Ureter (tissue), 1 donor: ENCODE results near the gene SNAP23. TPM values are rescaled to one million over a fixed set of nuclear protein-coding genes. Genes with fewer than 3 reads are reported as not detected.
A peak's percentile ranks its signal among the peaks of the same experiment; 100 is the strongest.

Source experiments
- DNase-seq: peaks from one replicate; pipeline ENCODE4 v3.0.0-alpha.2; 2020; ENCODE audit warnings: low spot score
- total RNA-seq: library from RNA; stranded (reverse); gene quantifications from one replicate; pipeline ENCODE4 v1.2.4, GENCODE V29; 2023
- donor health status: DM: yes; HTN: yes; CAD: no.

The SNAP23 gene
- total RNA-seq, 1 donor from 2014 or later = 68.6 TPM

DNA sequence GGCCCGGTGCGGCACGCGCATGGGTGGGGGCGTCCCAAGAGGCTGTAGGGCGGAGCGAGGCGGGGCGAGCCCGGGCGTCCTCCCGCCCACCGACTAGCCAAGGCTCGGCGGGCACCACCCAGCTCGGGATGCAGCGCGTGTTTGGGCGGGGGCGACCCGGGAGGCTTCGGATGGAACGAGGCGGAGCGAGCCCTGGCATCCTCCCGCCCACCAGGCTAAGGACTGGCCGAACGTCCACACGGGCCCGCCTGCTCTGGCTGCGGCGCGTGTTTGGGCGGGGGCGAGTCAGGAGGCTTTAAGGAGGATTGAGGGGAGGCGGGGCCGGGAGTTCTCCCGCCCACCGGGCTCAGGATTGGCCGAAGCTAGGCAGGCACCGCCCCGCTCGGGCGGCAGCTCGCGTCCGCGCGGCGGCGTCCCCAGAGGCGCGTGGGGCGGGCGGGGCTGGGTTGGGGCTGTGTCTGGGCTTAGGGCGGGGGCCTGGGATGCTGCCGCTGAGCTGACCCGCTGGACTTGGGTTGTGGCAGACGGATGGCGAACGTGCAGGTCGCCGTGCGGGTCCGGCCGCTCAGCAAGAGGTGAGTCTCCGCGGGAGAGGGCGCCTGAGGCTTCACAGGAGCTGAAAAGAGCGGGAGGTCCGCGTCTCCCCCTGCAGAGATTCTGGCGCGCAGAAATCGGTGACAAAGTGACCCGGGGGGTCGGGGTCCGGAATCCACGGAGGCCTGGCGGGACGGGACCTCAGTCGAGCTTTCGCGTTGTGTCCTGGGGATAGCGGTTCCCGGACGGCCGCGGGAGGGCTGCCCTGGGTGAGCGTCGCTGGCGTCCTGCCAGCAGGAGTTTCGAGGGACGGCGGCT lies 80.0 kb downstream of the SNAP23 start, which contains the start of gene STARD9:
Gene STARD9, plus strand, starts transcription at position 419 of the 852 bp plus-strand sequence. Its CDS starts 110 bp downstream, at position 529.
- peak; percentile 98 for DNase-seq

DNA sequence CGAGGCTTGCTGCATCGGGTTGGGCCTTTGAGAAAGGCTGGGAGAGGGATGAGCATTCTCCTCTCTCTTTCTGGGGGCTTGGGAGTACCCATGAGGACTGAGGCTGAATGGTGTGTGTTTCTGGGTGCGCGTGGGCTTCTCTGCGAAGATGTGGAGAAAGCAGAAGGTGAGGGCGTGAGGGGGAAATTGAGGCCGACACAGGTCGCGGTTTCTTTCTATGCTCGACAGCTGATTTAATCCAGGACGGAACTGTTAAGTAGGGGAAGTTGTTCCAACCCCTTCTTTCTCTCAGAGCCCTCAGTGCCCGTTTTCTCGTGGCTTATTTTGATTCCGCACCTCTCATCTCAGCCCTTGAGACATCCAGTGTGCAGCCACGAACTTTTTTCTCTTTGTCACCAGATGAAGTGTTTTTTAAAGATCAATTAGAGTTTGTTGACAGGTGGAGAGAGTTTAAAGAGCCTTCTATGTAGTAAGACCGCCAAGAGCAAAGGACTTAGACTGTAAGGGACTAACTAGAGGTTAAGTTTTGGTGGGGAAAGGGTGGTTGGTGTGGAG lies 80.7 kb downstream of the SNAP23 start:
- no peak for DNase-seq

DNA sequence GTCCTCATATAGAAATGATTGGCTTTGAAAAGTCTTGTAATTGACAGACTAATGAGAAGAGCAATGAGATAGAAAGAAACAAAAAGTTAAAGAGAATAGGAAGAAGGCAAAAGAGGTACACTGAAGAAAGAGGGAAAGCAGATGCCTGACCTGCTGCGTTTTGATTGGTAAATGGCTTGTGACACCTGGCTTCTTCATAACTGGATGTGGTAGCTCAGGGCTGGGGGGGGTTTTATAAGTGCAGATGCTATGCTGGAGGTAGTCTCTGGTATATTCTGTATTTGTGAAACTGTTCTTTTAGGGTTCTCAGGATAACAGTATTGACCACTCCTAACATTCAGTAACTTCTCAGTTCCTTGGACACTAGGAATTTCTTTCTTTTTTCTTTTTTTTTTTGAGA lies 81.3 kb downstream of the SNAP23 start:
- no peak for DNase-seq

DNA sequence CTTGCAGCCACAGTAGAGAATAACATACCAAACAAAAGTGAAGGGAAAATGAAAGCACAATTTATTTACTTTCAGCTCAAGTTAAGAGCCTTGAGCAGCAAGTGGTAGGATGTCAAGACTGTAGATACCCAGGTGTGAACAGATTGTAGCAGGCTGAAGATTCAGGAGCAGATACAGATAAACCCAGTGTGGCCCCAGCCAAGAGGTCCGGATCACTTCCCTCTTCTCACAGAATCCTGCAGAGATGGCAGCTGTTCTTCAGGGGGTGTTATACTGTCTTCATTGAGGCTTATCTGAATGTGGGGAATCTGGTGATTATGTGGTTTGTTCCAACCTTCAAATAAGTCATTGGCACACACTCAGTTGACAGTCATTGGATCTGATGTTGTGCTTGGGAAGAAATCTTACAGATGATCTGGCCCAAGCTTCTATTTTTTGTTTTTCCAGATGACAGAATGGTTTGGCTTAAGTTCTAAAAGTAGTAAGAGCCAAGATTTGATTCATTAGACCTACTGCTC lies 82.1 kb downstream of the SNAP23 start:
- no peak for DNase-seq

DNA sequence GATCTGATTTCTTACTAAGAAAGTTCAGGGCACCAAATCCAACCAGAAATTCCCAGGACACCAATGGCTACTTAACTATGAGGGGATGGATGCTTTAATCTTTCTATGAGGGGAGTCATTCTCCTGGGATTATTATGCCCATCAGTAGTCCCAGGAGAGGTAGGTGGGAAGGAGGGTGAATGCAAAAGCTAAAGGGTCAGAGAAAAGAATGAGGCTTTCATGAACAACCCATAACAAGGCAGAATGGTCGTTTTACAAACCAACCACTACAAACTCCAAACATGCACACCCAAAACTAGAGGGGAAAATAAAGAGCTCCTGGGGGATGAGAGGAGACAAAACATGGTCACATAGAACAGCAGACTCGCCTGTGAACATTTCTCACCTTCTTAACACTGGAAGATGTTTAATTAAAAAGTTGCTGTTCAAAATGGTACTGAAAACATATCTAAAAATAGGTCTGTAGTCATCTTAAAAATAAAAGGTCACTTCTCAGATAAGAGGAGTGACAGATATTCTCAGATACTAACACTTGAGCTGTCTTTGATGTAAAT lies 83.6 kb downstream of the SNAP23 start:
- no peak for DNase-seq

DNA sequence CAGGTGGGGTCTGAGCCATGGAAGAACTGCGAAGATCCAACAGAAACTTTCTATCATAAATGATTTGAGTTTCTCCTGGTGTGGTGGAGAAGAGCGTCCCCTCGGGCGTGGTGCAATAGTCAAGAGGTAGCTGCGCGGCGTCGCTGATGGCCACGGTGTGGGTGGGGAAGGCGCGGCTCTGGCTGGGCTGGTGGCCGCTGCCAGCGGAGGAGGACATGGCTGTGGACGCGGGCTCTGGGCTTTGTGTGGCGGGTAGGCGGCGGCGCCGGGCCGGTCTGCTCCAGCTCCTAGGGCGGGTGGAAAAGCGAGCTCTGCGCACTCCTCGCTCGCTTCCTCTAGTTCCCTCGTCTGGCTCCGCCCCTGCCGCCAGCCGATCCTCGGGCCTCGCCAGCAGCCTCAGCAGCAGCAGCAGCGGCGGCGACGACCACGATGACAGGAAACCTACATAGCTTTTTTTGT lies 85.9 kb downstream of the SNAP23 start:
- DNase-seq = peak; percentile 89

Other genes starting within 250 kb of the SNAP23 start
- 47.0 TPM for gene GANC, start 222.4 kb upstream of the SNAP23 start, total RNA-seq
- gene TMEM87A, start 222.2 kb upstream of the SNAP23 start, total RNA-seq = 87.4 TPM
- 18.9 TPM for gene CAPN3, start 136.1 kb upstream of the SNAP23 start, total RNA-seq
- 58.9 TPM for gene ZNF106, start 4.5 kb upstream of the SNAP23 start, total RNA-seq
- 23.5 TPM for gene LRRC57, start 53.2 kb downstream of the SNAP23 start, total RNA-seq
- gene HAUS2, start 53.2 kb downstream of the SNAP23 start, total RNA-seq = 22.6 TPM
- 18.0 TPM for gene STARD9, start 80.0 kb downstream of the SNAP23 start, total RNA-seq
- gene CDAN1, start 241.5 kb downstream of the SNAP23 start, total RNA-seq = 13.3 TPM